ENCODE data around the gene SULT4A1. TPM values are rescaled to one million over a fixed set of nuclear protein-coding genes. Genes with fewer than 3 reads are reported as not detected.

SULT4A1 gene
- total and polyA plus RNA-seq, 2 donors (not counting 1 experiment from before 2014, with no cell fraction given) = not detected

DNA sequence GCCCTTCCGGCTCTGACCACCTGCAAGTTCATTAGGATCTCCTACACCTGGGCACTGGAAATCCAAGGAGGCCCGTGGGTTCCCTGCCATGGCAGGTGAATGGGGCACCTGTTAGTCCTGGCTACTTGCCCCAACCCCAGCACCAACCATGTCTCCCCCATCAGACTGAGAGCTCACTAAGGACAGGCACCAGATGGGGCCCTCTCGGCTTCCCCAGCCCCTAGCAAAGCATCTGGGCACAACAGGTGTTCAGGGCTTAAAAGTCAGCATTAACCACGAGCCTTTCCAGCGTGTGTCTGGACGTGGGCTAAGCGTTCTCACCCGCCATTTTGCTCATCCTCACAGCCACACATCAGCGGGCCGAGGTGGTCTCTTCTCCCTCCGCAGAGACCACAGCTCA is 2.2 kb downstream of the SULT4A1 start:
- H3K4me3 ChIP-seq (ENCODE audit: control extremely low read depth in 1 of 5, extremely low read depth in 1 of 5, insufficient read depth in 1 of 5, low read depth in 2 of 5, low read length in 4 of 5) = no peak overlapping the region
- H2AFZ ChIP-seq (ENCODE audit: insufficient read depth, low read depth, low read length, poor library complexity, severe bottlenecking) = no peak overlapping the region
- Mint-ChIP-seq H3K4me3 (no peak overlapping the region), H3K27ac (no peak overlapping the region), H3K9me3 (ENCODE audit: insufficient read depth) (peaks cover 3% of the 10 kb centered on the region), H3K27me3 (peaks cover 58% of the 10 kb centered on the region), H3K4me1 (peaks cover 4% of the 10 kb centered on the region)
- 91% methylated on average over 11 of the region's 11 CpGs for WGBS (ENCODE audit: insufficient coverage)
- peaks cover 0 to 37% (median 18%) of the 10 kb centered on the region in 4 experiments for H3K27me3 ChIP-seq (replicated peaks in 1 of 4; ENCODE audit: control extremely low read depth in 1 of 4, control insufficient read depth in 3 of 4, insufficient read depth in 4 of 4, low read length in 3 of 4)
- DNase-seq (no peak), ATAC-seq (ENCODE audit: low read depth) (no peak)
- peaks cover 0 to 23% (median 0%) of the 10 kb centered on the region in 3 donors for H3K9me3 ChIP-seq (ENCODE audit: control extremely low read depth in 1 of 3, control insufficient read depth in 2 of 3, insufficient read depth in 1 of 3, low read length in 2 of 3)
- H4K20me1 ChIP-seq (ENCODE audit: control insufficient read depth, insufficient read depth, low read length, poor library complexity, severe bottlenecking) = no peaks in the 10 kb centered on the region
- H3K9ac ChIP-seq (ENCODE audit: low read length) = no peak overlapping the region
- CTCF ChIA-PET = no interaction called here
- no peak overlapping the region for H3K4me2 ChIP-seq (replicated peaks; ENCODE audit: low read depth, low read length, poor library complexity, severe bottlenecking)
- no peaks in the 10 kb centered on the region for H3K79me2 ChIP-seq (ENCODE audit: control insufficient read depth, insufficient read depth, low read length)
- TF ChIP-seq, protein P1, sequence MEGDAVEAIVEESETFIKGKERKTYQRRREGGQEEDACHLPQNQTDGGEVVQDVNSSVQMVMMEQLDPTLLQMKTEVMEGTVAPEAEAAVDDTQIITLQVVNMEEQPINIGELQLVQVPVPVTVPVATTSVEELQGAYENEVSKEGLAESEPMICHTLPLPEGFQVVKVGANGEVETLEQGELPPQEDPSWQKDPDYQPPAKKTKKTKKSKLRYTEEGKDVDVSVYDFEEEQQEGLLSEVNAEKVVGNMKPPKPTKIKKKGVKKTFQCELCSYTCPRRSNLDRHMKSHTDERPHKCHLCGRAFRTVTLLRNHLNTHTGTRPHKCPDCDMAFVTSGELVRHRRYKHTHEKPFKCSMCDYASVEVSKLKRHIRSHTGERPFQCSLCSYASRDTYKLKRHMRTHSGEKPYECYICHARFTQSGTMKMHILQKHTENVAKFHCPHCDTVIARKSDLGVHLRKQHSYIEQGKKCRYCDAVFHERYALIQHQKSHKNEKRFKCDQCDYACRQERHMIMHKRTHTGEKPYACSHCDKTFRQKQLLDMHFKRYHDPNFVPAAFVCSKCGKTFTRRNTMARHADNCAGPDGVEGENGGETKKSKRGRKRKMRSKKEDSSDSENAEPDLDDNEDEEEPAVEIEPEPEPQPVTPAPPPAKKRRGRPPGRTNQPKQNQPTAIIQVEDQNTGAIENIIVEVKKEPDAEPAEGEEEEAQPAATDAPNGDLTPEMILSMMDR (IDR thresholded peaks at IDR 0.05) = no peak
- no peak for TF ChIP-seq EZH2 (IDR thresholded peaks at IDR 0.05; ENCODE audit: borderline replicate concordance, insufficient read depth, low read depth, low read length, poor library complexity, severe bottlenecking)
- POLR2A ChIA-PET = no interaction called here
- no peaks in the 10 kb centered on the region for H3K36me3 ChIP-seq (replicated peaks in 1 of 2; ENCODE audit: control extremely low read depth in 1 of 2, control insufficient read depth in 1 of 2, extremely low read depth in 1 of 2, insufficient read depth in 2 of 2, low read length in 1 of 2)
- intact Hi-C loops (cut with micrococcal nuclease) = no loop called here
- no peak overlapping the region for H3K27ac ChIP-seq (ENCODE audit: low read length in 2 of 2)
- H3K4me1 ChIP-seq (ENCODE audit: control insufficient read depth in 2 of 2, insufficient read depth in 2 of 2, low read length in 2 of 2) = no peaks in the 10 kb centered on the region

DNA sequence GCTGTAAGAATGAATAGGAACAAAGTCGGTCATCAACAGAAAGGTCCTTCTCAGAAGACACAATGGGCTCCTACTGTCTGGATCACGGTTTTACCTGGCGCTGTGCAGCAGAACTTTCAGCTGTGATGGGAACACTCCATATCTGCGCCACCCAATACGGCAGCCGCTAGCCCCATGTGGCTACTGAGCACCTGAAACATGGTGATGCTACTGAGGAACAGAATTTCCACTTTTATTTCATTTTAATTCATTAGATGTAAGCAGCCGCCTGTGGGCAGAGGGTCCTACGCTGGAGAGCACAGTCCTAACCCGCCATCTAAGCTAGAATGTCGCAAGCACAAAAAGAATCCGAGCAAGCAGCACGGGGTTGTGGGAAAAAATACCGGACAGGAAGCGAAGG is 2.7 kb downstream of the SULT4A1 start:
- Histone ChIP-seq H3K79me2 (ENCODE audit: control insufficient read depth, insufficient read depth, low read length) (no peaks in the 10 kb centered on the region), H3K4me3 (ENCODE audit: control extremely low read depth in 1 of 5, extremely low read depth in 1 of 5, insufficient read depth in 1 of 5, low read depth in 2 of 5, low read length in 4 of 5) (no peak overlapping the region), H4K20me1 (ENCODE audit: control insufficient read depth, insufficient read depth, low read length, poor library complexity, severe bottlenecking) (no peaks in the 10 kb centered on the region), H3K27ac (ENCODE audit: low read length in 2 of 2) (no peak overlapping the region), H2AFZ (ENCODE audit: insufficient read depth, low read depth, low read length, poor library complexity, severe bottlenecking) (no peak overlapping the region), H3K4me1 (ENCODE audit: control insufficient read depth in 2 of 2, insufficient read depth in 2 of 2, low read length in 2 of 2) (no peaks in the 10 kb centered on the region), H3K9ac (ENCODE audit: low read length) (no peak overlapping the region), H3K36me3 (replicated peaks in 1 of 2; ENCODE audit: control extremely low read depth in 1 of 2, control insufficient read depth in 1 of 2, extremely low read depth in 1 of 2, insufficient read depth in 2 of 2, low read length in 1 of 2) (no peaks in the 10 kb centered on the region), H3K4me2 (replicated peaks; ENCODE audit: low read depth, low read length, poor library complexity, severe bottlenecking) (no peak overlapping the region), H3K9me3 (ENCODE audit: control extremely low read depth in 1 of 3, control insufficient read depth in 2 of 3, insufficient read depth in 1 of 3, low read length in 2 of 3) (peaks cover 0 to 26% (median 0%) of the 10 kb centered on the region in 3 donors), H3K27me3 (replicated peaks in 1 of 4; ENCODE audit: control extremely low read depth in 1 of 4, control insufficient read depth in 3 of 4, insufficient read depth in 4 of 4, low read length in 3 of 4) (peaks cover 0 to 32% (median 17%) of the 10 kb centered on the region in 4 experiments)
- Mint-ChIP-seq H3K9me3 (ENCODE audit: insufficient read depth) (peaks cover 3% of the 10 kb centered on the region), H3K4me1 (peaks cover 4% of the 10 kb centered on the region), H3K27me3 (peaks cover 54% of the 10 kb centered on the region), H3K27ac (no peak overlapping the region), H3K4me3 (no peak overlapping the region)
- ChIA-PET POLR2A (no interaction called here), CTCF (no interaction called here)
- WGBS (ENCODE audit: insufficient coverage) = 94% methylated on average over 8 of the region's 14 CpGs
- ATAC-seq (ENCODE audit: low read depth) (no peak), DNase-seq (no peak)
- intact Hi-C loops (cut with micrococcal nuclease) = no loop called here
- TF ChIP-seq, protein P1 (IDR thresholded peaks at IDR 0.05) = no peak
- TF ChIP-seq EZH2 (IDR thresholded peaks at IDR 0.05; ENCODE audit: borderline replicate concordance, insufficient read depth, low read depth, low read length, poor library complexity, severe bottlenecking) = no peak

All from B cell (primary cell).